Bronchial smooth muscle cell (primary cell): Measurements from ENCODE around the gene CD46. TPM values are rescaled to one million over a fixed set of nuclear protein-coding genes. Genes with fewer than 3 reads are reported as not detected.

Source experiments
- total RNA-seq: library from RNA; depleted of rRNA; stranded (reverse); fragments of >200 nt; gene quantifications from 2 replicates; pipeline ENCODE4 v1.2.1, GENCODE V29; 2014

Gene CD46
- total RNA-seq, result 86.7 and 152 TPM in 2 replicates

DNA sequence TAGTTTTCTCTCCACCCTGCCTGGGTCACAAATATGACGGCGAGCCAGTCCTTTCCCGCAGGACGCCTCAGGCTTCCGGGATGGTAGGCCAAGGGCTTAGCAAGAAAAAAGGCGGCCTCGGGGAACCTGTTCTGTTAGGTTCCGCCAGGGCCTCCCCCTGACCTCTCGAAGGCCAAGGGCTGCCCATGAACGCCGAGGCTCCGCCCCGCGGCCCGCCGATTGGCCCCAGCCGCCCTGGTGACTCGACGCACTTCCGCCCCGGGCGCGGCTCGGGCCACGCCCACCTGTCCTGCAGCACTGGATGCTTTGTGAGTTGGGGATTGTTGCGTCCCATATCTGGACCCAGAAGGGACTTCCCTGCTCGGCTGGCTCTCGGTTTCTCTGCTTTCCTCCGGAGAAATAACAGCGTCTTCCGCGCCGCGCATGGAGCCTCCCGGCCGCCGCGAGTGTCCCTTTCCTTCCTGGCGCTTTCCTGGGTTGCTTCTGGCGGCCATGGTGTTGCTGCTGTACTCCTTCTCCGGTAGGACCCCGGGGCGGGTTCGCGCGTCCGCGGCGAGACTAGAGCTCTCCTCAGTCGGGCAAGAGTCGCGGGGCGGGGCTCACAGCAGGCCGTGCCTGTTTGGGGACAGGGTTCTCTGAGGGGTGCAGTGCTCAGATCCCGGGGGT, at the start of gene CD46:
TSS of gene CD46 (plus strand) at position 265 of the 666 bp plus-strand sequence. CDS start at position 424, 159 bp downstream.

Other genes with a start within 250 kb of the CD46 start
- gene CR1L, start 106.9 kb upstream of the CD46 start, total RNA-seq, result not detected in 2 replicates
- gene CD34, start 159.1 kb downstream of the CD46 start, total RNA-seq, result 0.16 and 0.34 TPM in 2 replicates